Endothelial cell (in vitro differentiated cells): ENCODE results near the gene OTOGL. TPM values are rescaled to one million over a fixed set of nuclear protein-coding genes. Genes with fewer than 3 reads are reported as not detected.

Experiments used
- DNase-seq: peaks from one replicate; pipeline ENCODE4 v3.0.0; 2021; ENCODE audit warnings: low spot score
- H3K27ac Mint-ChIP-seq: one replicate; pipeline ENCODE4 v1.8.0; 2021; ENCODE audit warnings: mixed read lengths, inconsistent platforms; ENCODE audit not compliant: unreplicated experiment
- H3K27me3 Mint-ChIP-seq: one replicate; pipeline ENCODE4 v1.8.0; 2021; ENCODE audit warnings: mild to moderate bottlenecking, moderate library complexity, mixed read lengths, inconsistent platforms; ENCODE audit not compliant: unreplicated experiment
- H3K36me3 Mint-ChIP-seq: one replicate; pipeline ENCODE4 v1.8.0; 2021; ENCODE audit warnings: mild to moderate bottlenecking, low read depth, mixed read lengths, inconsistent platforms; ENCODE audit not compliant: unreplicated experiment
- H3K4me1 Mint-ChIP-seq: one replicate; pipeline ENCODE4 v1.8.0; 2021; ENCODE audit warnings: mild to moderate bottlenecking, mixed read lengths, inconsistent platforms; ENCODE audit not compliant: unreplicated experiment
- H3K4me3 Mint-ChIP-seq: one replicate; pipeline ENCODE4 v1.8.0; 2021; ENCODE audit warnings: mild to moderate bottlenecking, mixed read lengths, inconsistent platforms; ENCODE audit not compliant: unreplicated experiment
- H3K9me3 Mint-ChIP-seq: one replicate; pipeline ENCODE4 v1.8.0; 2021; ENCODE audit warnings: mixed read lengths, inconsistent platforms; ENCODE audit not compliant: unreplicated experiment
- CTCF ChIP-seq: fragments of 200-600 bp; sonication (generic); IDR thresholded peaks from one replicate; pipeline ENCODE4 v1.5.0; 2021; ENCODE audit warnings: antibody characterized with exemption; ENCODE audit not compliant: unreplicated experiment
- long read RNA-seq: library from polyadenylated mRNA; unstranded; transcript quantifications from one replicate; pipeline ENCODE4 v2.0.0, GENCODE V29; 2020; ENCODE audit not compliant: unreplicated experiment
- total RNA-seq: library from RNA; stranded (reverse); fragmentation: NEBNext Ultra II Directional; extraction: Animal tissue kit (Norgen Biotek cat#: 25700); gene quantifications from one replicate; pipeline ENCODE4 v1.2.1, GENCODE V29; 2021; ENCODE audit not compliant: unreplicated experiment

Gene OTOGL
- total RNA-seq: 0.31 TPM
- long read RNA-seq: 0 reads

- Mint-ChIP-seq H3K4me1 (peaks cover 11% of the 10 kb centered on the region), H3K9me3 (no peaks in the 10 kb centered on the region), H3K27me3 (peaks cover 4% of the 10 kb centered on the region), H3K4me3 (no peak within 1 kb of the TSS), H3K36me3 (no peaks in the 10 kb centered on the region), H3K27ac (no peak within 1 kb of the TSS)
- no peak for TF ChIP-seq CTCF
- no peak for DNase-seq
These were observed at the start of gene OTOGL for GRCh38 chr12:80099259-80099658. TSS of gene OTOGL (plus strand) at chr12:80099537. CDS start at chr12:80209432, 109,895 bp downstream.

- Mint-ChIP-seq H3K27me3 (no peaks in the 10 kb centered on the region), H3K9me3 (no peaks in the 10 kb centered on the region), H3K4me3 (no peak overlapping the region), H3K36me3 (no peaks in the 10 kb centered on the region), H3K4me1 (no peaks in the 10 kb centered on the region), H3K27ac (no peak overlapping the region)
- no peak for TF ChIP-seq CTCF
- DNase-seq: no peak
These were observed 49.1 kb upstream of the OTOGL start for GRCh38 chr12:80050236-80050635.

- no peak for DNase-seq
These were observed 46.1 kb upstream of the OTOGL start for GRCh38 chr12:80053051-80053790.

GRCh38 chr12:80056232-80056631, 43.1 kb upstream of the OTOGL start:
- Mint-ChIP-seq H3K36me3 (no peaks in the 10 kb centered on the region), H3K4me3 (no peak overlapping the region), H3K27ac (no peak overlapping the region), H3K27me3 (no peaks in the 10 kb centered on the region), H3K9me3 (no peaks in the 10 kb centered on the region), H3K4me1 (no peaks in the 10 kb centered on the region)
- no peak for TF ChIP-seq CTCF
- DNase-seq: no peak

More at GRCh38 chr12:80053051-80053790, 46.1 kb upstream of the OTOGL start:
- Mint-ChIP-seq H3K4me1 (no peaks in the 10 kb centered on the region), H3K9me3 (no peaks in the 10 kb centered on the region), H3K4me3 (no peak overlapping the region), H3K36me3 (no peaks in the 10 kb centered on the region), H3K27me3 (no peaks in the 10 kb centered on the region), H3K27ac (no peak overlapping the region)
- no peak for TF ChIP-seq CTCF

GRCh38 chr12:80056845-80057244, 42.5 kb upstream of the OTOGL start:
- no peak for DNase-seq
- H3K27ac Mint-ChIP-seq: no peak overlapping the region
- no peaks in the 10 kb centered on the region for H3K27me3 Mint-ChIP-seq
- H3K9me3 Mint-ChIP-seq: no peaks in the 10 kb centered on the region
- no peaks in the 10 kb centered on the region for H3K36me3 Mint-ChIP-seq
- H3K4me3 Mint-ChIP-seq: no peak overlapping the region
- TF ChIP-seq CTCF: no peak
- no peaks in the 10 kb centered on the region for H3K4me1 Mint-ChIP-seq
